H9 (cell line): ENCODE measurements around the gene FEN1. TPM values are rescaled to one million over a fixed set of nuclear protein-coding genes. Genes with fewer than 3 reads are reported as not detected.

ENCODE experiments used
- DNase-seq: peaks from one replicate; pipeline ENCODE4 v3.0.0-alpha.2; 2017
- H2AFZ ChIP-seq: one replicate; pipeline ENCODE4 v1.6.1; 2013; ENCODE audit warnings: mild to moderate bottlenecking, low read length, control low read depth, moderate library complexity
- H2AK5ac ChIP-seq: 2 replicates; pipeline ENCODE4 v1.6.1; 2013; ENCODE audit warnings: low read length, control low read depth, mixed read lengths; ENCODE audit not compliant: insufficient read length
- H2BK120ac ChIP-seq: one replicate; pipeline ENCODE4 v1.6.1; 2013; ENCODE audit warnings: low read depth, mild to moderate bottlenecking, low read length, control low read depth, inconsistent platforms; ENCODE audit not compliant: poor library complexity, severe bottlenecking
- H2BK12ac ChIP-seq: 2 replicates; pipeline ENCODE4 v1.6.1; 2013; ENCODE audit warnings: low read length, control low read depth, mixed read lengths, low read depth; ENCODE audit not compliant: insufficient read length
- H2BK15ac ChIP-seq: 2 replicates; pipeline ENCODE4 v1.6.1; 2013; ENCODE audit warnings: low read depth, low read length, control low read depth
- H2BK20ac ChIP-seq: one replicate; pipeline ENCODE4 v1.6.1; 2013; ENCODE audit warnings: low read depth, mild to moderate bottlenecking, low read length, control low read depth, inconsistent platforms; ENCODE audit not compliant: poor library complexity, severe bottlenecking
- H2BK5ac ChIP-seq: 2 replicates; pipeline ENCODE4 v1.6.1; 2013; ENCODE audit warnings: low read length, control low read depth, mixed read lengths; ENCODE audit not compliant: insufficient read length
- H3K14ac ChIP-seq: 2 replicates; pipeline ENCODE4 v1.6.1; 2013; ENCODE audit warnings: low read length, control low read depth; ENCODE audit not compliant: insufficient read depth
- H3K18ac ChIP-seq: 2 replicates; pipeline ENCODE4 v1.6.1; 2013; ENCODE audit warnings: low read depth, mild to moderate bottlenecking, mixed read lengths, low read length, control low read depth; ENCODE audit not compliant: insufficient read length
- H3K23ac ChIP-seq: 2 replicates; pipeline ENCODE4 v1.6.1; 2013; ENCODE audit warnings: low read length, control low read depth, mixed read lengths, low read depth; ENCODE audit not compliant: insufficient read length
- H3K23me2 ChIP-seq: 2 replicates; pipeline ENCODE4 v1.6.1; 2013; ENCODE audit warnings: low read depth, mild to moderate bottlenecking, mixed read lengths, low read length, control low read depth; ENCODE audit not compliant: insufficient read length, poor library complexity, severe bottlenecking
- H3K27ac ChIP-seq: 2 replicates; pipeline ENCODE4 v1.5.1; 2013; ENCODE audit warnings: low read length, control low read depth, mixed read lengths, low read depth; ENCODE audit not compliant: insufficient read length
- H3K27me3 ChIP-seq: 2 replicates; pipeline ENCODE4 v1.6.1; 2013; ENCODE audit warnings: low read length, control low read depth, inconsistent platforms; ENCODE audit not compliant: insufficient read depth
- H3K4ac ChIP-seq: 2 replicates; pipeline ENCODE4 v1.6.1; 2013; ENCODE audit warnings: low read depth, mild to moderate bottlenecking, control low read depth, inconsistent platforms, low read length, moderate library complexity
- H3K4me1 ChIP-seq: 2 replicates; pipeline ENCODE4 v1.6.1; 2013; ENCODE audit warnings: low read length, control low read depth, inconsistent platforms; ENCODE audit not compliant: insufficient read depth
- H3K4me2 ChIP-seq: 2 replicates; pipeline ENCODE4 v1.6.1; 2013; ENCODE audit warnings: low read length, control low read depth, mixed read lengths; ENCODE audit not compliant: insufficient read length, insufficient read depth
- H3K56ac ChIP-seq: 2 replicates; pipeline ENCODE4 v1.6.1; 2013; ENCODE audit warnings: low read depth, mild to moderate bottlenecking, mixed read lengths, low read length, control low read depth; ENCODE audit not compliant: insufficient read length
- H3K79me1 ChIP-seq: 2 replicates; pipeline ENCODE4 v1.6.1; 2013; ENCODE audit warnings: low read depth, mild to moderate bottlenecking, moderate library complexity, low read length, control low read depth, inconsistent platforms; ENCODE audit not compliant: insufficient read depth, poor library complexity, severe bottlenecking
- H3K79me2 ChIP-seq: 2 replicates; pipeline ENCODE4 v1.6.1; 2013; ENCODE audit warnings: low read length, control low read depth, inconsistent platforms; ENCODE audit not compliant: insufficient read depth
- H3K9ac ChIP-seq: 2 replicates; pipeline ENCODE4 v1.6.1; 2013; ENCODE audit warnings: low read length, control low read depth, mixed read lengths; ENCODE audit not compliant: insufficient read length; ENCODE audit errors: extremely low read depth
- H3K9me3 ChIP-seq: one replicate; pipeline ENCODE4 v1.6.1; 2013; ENCODE audit warnings: low read depth, low read length, inconsistent platforms; ENCODE audit not compliant: control insufficient read depth
- H3T11ph ChIP-seq: one replicate; pipeline ENCODE4 v1.6.1; 2013; ENCODE audit warnings: mild to moderate bottlenecking, low read length, control low read depth, inconsistent platforms
- H4K20me1 ChIP-seq: one replicate; pipeline ENCODE4 v1.6.1; 2013; ENCODE audit not compliant: control insufficient read depth, insufficient read length, insufficient read depth
- H4K5ac ChIP-seq: 2 replicates; pipeline ENCODE4 v1.6.1; 2013; ENCODE audit warnings: low read depth, mild to moderate bottlenecking, mixed read lengths, low read length, control low read depth; ENCODE audit not compliant: insufficient read length
- H4K8ac ChIP-seq: replicated peaks from 2 replicates; pipeline ENCODE4 v1.6.1; 2013; ENCODE audit warnings: low read length, control low read depth, mixed read lengths, low read depth; ENCODE audit not compliant: insufficient read length
- H4K91ac ChIP-seq: 2 replicates; pipeline ENCODE4 v1.6.1; 2013; ENCODE audit warnings: low read depth, mild to moderate bottlenecking, moderate library complexity, mixed read lengths, low read length, control low read depth; ENCODE audit not compliant: insufficient read length
- H3K27ac Mint-ChIP-seq, 3 experiments: 2 replicates in 2 of 3; 3 replicates in 1 of 3; pipeline ENCODE4 v1.8.0; 2020 to 2021; ENCODE audit warnings: mixed read lengths in 3 of 3, mild to moderate bottlenecking in 1 of 3, moderate library complexity in 1 of 3
- H3K27me3 Mint-ChIP-seq: 2 replicates; pipeline ENCODE4 v1.8.0; 2021; ENCODE audit warnings: low read depth, mild to moderate bottlenecking, moderate library complexity, mixed read lengths
- H3K36me3 Mint-ChIP-seq, 3 experiments: 2 replicates in 2 of 3; 3 replicates in 1 of 3; pipeline ENCODE4 v1.8.0; 2020 to 2021; ENCODE audit warnings: low read depth in 3 of 3, mixed read lengths in 3 of 3; ENCODE audit not compliant: insufficient read depth in 1 of 3
- H3K4me1 Mint-ChIP-seq, 2 experiments: 2 replicates each; pipeline ENCODE4 v1.8.0; 2020; ENCODE audit warnings: mixed read lengths in 2 of 2
- H3K4me3 Mint-ChIP-seq, 2 experiments: 2 replicates in 1 of 2; 3 replicates in 1 of 2; pipeline ENCODE4 v1.8.0; 2020 to 2021; ENCODE audit warnings: mild to moderate bottlenecking in 2 of 2, mixed read lengths in 2 of 2, moderate library complexity in 1 of 2
- H3K9me3 Mint-ChIP-seq, 2 experiments: 2 replicates in 1 of 2; 3 replicates in 1 of 2; pipeline ENCODE4 v1.8.0; 2020; ENCODE audit warnings: mild to moderate bottlenecking in 2 of 2, mixed read lengths in 2 of 2, moderate library complexity in 1 of 2
- CTCF ChIP-seq: fragments of 200-600 bp; sonication (generic); conservative IDR thresholded peaks from 3 replicates; pipeline ENCODE4 v1.8.0; 2021; ENCODE audit warnings: antibody characterized with exemption, mild to moderate bottlenecking
- WGBS: extraction: QIAGEN DNeasy Blood & Tissue Kit; methylation state at CpG from one replicate; pipeline ENCODE4 v1.1.7; 2013; ENCODE audit warnings: missing lambda C conversion rate, low lambda C conversion rate, mixed read lengths; ENCODE audit not compliant: insufficient read length; ENCODE audit errors: extremely low coverage; 5-methylcytosine and 5-hydroxymethylcytosine counted together
- total RNA-seq: library from RNA; stranded (reverse); gene quantifications from 2 replicates; pipeline ENCODE4 v1.2.1, GENCODE V29; 2021

Gene FEN1
- total RNA-seq, 1 experiment from 2014 or later = 114 TPM

- no peak for TF ChIP-seq CTCF
- H2BK120ac ChIP-seq = no peak overlapping the region
- H3K23ac ChIP-seq = no peak overlapping the region
- no peaks in the 10 kb centered on the region for H3K9me3 ChIP-seq
- no peak overlapping the region for H3K18ac ChIP-seq
- no peak overlapping the region for H3K9ac ChIP-seq
- Mint-ChIP-seq H3K36me3 (peaks cover 57 to 76% (median 75%) of the 10 kb centered on the region in 3 experiments), H3K4me1 (peaks cover 20 to 22% of the 10 kb centered on the region in 2 experiments), H3K4me3 (no peak overlapping the region), H3K27ac (peak overlapping the region in 2 of 3 experiments; percentile 79 to 92; a peak in 4 of 7 replicates), H3K27me3 (no peaks in the 10 kb centered on the region), H3K9me3 (no peaks in the 10 kb centered on the region)
- H2AFZ ChIP-seq = no peak overlapping the region
- H4K5ac ChIP-seq = no peak overlapping the region
- H3K27me3 ChIP-seq = no peaks in the 10 kb centered on the region
- peaks cover 6% of the 10 kb centered on the region; the same call in 1 of the 2 replicates for H3K4me1 ChIP-seq
- no peak overlapping the region for H2AK5ac ChIP-seq
- no peak overlapping the region for H3K27ac ChIP-seq
- no peaks in the 10 kb centered on the region; the same call in 1 of the 2 replicates for H3K79me2 ChIP-seq
- H2BK5ac ChIP-seq = no peak overlapping the region
- H4K91ac ChIP-seq = no peak overlapping the region
- H4K20me1 ChIP-seq = peaks cover 3% of the 10 kb centered on the region
- H3T11ph ChIP-seq = no peak overlapping the region
- H3K23me2 ChIP-seq = no peaks in the 10 kb centered on the region
- H2BK15ac ChIP-seq = no peak overlapping the region
- no peak overlapping the region for H3K4ac ChIP-seq
- H3K56ac ChIP-seq = no peak overlapping the region
- no peak overlapping the region for H4K8ac ChIP-seq
- peaks cover 2% of the 10 kb centered on the region for H3K79me1 ChIP-seq
- WGBS = no CpG with 5 or more reads among the region's 5 CpGs
- no peak for DNase-seq
- H2BK20ac ChIP-seq = no peak overlapping the region
- H3K14ac ChIP-seq = no peak overlapping the region
- no peak overlapping the region for H3K4me2 ChIP-seq
- H2BK12ac ChIP-seq = no peak overlapping the region
These were observed 45.8 kb downstream of the FEN1 start for GRCh38 chr11:61838501-61838900.
